ENCODE data around the gene GRID2.

The GRID2 gene

GRCh38 chr4:92996533-92996932, 692.8 kb downstream of the GRID2 start:
- TF ChIP-seq TAF1 (IDR thresholded peaks at IDR 0.05; ENCODE audit: borderline replicate concordance, insufficient read depth, low read length) (no peak), POLR2AphosphoS5 (IDR thresholded peaks at IDR 0.05; ENCODE audit: low read depth, low read length) (no peak), FOXP2 (optimal IDR thresholded peaks at IDR 0.05; ENCODE audit: borderline replicate concordance, extremely low read depth, extremely low read length, insufficient read depth) (no peak), REST (IDR thresholded peaks at IDR 0.05; ENCODE audit: insufficient read depth in 1 of 2, low read depth in 2 of 2, low read length in 2 of 2) (no peak), SIN3A (IDR thresholded peaks at IDR 0.05; ENCODE audit: borderline replicate concordance, insufficient read depth, low read length) (no peak)

GRCh38 chr4:93000910-93001309, 697.1 kb downstream of the GRID2 start:
- TF ChIP-seq TAF1 (IDR thresholded peaks at IDR 0.05; ENCODE audit: borderline replicate concordance, insufficient read depth, low read length) (no peak), REST (IDR thresholded peaks at IDR 0.05; ENCODE audit: insufficient read depth in 1 of 2, low read depth in 2 of 2, low read length in 2 of 2) (no peak), POLR2AphosphoS5 (IDR thresholded peaks at IDR 0.05; ENCODE audit: low read depth, low read length) (no peak), SIN3A (IDR thresholded peaks at IDR 0.05; ENCODE audit: borderline replicate concordance, insufficient read depth, low read length) (no peak), FOXP2 (optimal IDR thresholded peaks at IDR 0.05; ENCODE audit: borderline replicate concordance, extremely low read depth, extremely low read length, insufficient read depth) (no peak)

- no peak for TF ChIP-seq REST (IDR thresholded peaks at IDR 0.05; ENCODE audit: insufficient read depth in 1 of 2, low read depth in 2 of 2, low read length in 2 of 2)
- TF ChIP-seq FOXP2 (optimal IDR thresholded peaks at IDR 0.05; ENCODE audit: borderline replicate concordance, extremely low read depth, extremely low read length, insufficient read depth), result no peak
- no peak for TF ChIP-seq SIN3A (IDR thresholded peaks at IDR 0.05; ENCODE audit: borderline replicate concordance, insufficient read depth, low read length)
- TF ChIP-seq TAF1 (IDR thresholded peaks at IDR 0.05; ENCODE audit: borderline replicate concordance, insufficient read depth, low read length), result no peak
- no peak for TF ChIP-seq POLR2AphosphoS5 (IDR thresholded peaks at IDR 0.05; ENCODE audit: low read depth, low read length)
These were observed 698.5 kb downstream of the GRID2 start for GRCh38 chr4:93002240-93002639.

GRCh38 chr4:93016350-93016749, 712.6 kb downstream of the GRID2 start:
- TF ChIP-seq FOXP2 (optimal IDR thresholded peaks at IDR 0.05; ENCODE audit: borderline replicate concordance, extremely low read depth, extremely low read length, insufficient read depth), result no peak
- no peak for TF ChIP-seq SIN3A (IDR thresholded peaks at IDR 0.05; ENCODE audit: borderline replicate concordance, insufficient read depth, low read length)
- TF ChIP-seq TAF1 (IDR thresholded peaks at IDR 0.05; ENCODE audit: borderline replicate concordance, insufficient read depth, low read length), result no peak
- TF ChIP-seq POLR2AphosphoS5 (IDR thresholded peaks at IDR 0.05; ENCODE audit: low read depth, low read length), result no peak
- TF ChIP-seq REST (IDR thresholded peaks at IDR 0.05; ENCODE audit: insufficient read depth in 1 of 2, low read depth in 2 of 2, low read length in 2 of 2), result no peak

- TF ChIP-seq TAF1 (IDR thresholded peaks at IDR 0.05; ENCODE audit: borderline replicate concordance, insufficient read depth, low read length) (no peak), SIN3A (IDR thresholded peaks at IDR 0.05; ENCODE audit: borderline replicate concordance, insufficient read depth, low read length) (no peak), POLR2AphosphoS5 (IDR thresholded peaks at IDR 0.05; ENCODE audit: low read depth, low read length) (no peak), FOXP2 (optimal IDR thresholded peaks at IDR 0.05; ENCODE audit: borderline replicate concordance, extremely low read depth, extremely low read length, insufficient read depth) (no peak), REST (IDR thresholded peaks at IDR 0.05; ENCODE audit: insufficient read depth in 1 of 2, low read depth in 2 of 2, low read length in 2 of 2) (no peak)
These were observed 714.5 kb downstream of the GRID2 start for GRCh38 chr4:93018243-93018642.
